Stomach (tissue), 9 donors: ENCODE data around the gene PPP2CA. TPM values are rescaled to one million over a fixed set of nuclear protein-coding genes. Genes with fewer than 3 reads are reported as not detected.
"Not testable (repeated sequence)": the region's sequence is repeated elsewhere in the genome, so short reads cannot be mapped to it uniquely, and the experiment has no call there.

Experiments
- DNase-seq, 2 donors: peaks; one replicate each; pipeline versions ENCODE4 v3.0.0 to v3.0.0-alpha.2; 2013 to 2019
- H3K27ac ChIP-seq, 5 donors: fragments of 200-600 bp in 4 of 5; sonication (generic) in 4 of 5; one replicate each; pipeline ENCODE4 v1.5.1; 2013 to 2019; ENCODE audit warnings: mild to moderate bottlenecking in 1 of 5, moderate library complexity in 1 of 5
- H3K27me3 ChIP-seq, 3 donors: fragments of 200-600 bp; sonication (generic); one replicate each; pipeline ENCODE4 v1.5.1; 2017 to 2019; ENCODE audit warnings: mixed run types in 1 of 3
- H3K36me3 ChIP-seq, 4 donors: fragments of 200-600 bp; sonication (generic); 1 replicate in 3 of 4; 2 replicates in 1 of 4; pipeline ENCODE4 v1.5.1; 2016 to 2019
- H3K4me1 ChIP-seq, 4 donors: fragments of 200-600 bp; sonication (generic); one replicate each; pipeline ENCODE4 v1.5.1; 2016 to 2019
- H3K4me3 ChIP-seq, 4 donors: fragments of 200-600 bp; sonication (generic) in 3 of 4; one replicate each; pipeline ENCODE4 v1.5.1; 2016 to 2019; ENCODE audit warnings: mild to moderate bottlenecking in 1 of 4
- H3K9me3 ChIP-seq, 4 donors: fragments of 200-600 bp; sonication (generic); one replicate each; pipeline ENCODE4 v1.5.1; 2016 to 2019
- EP300 ChIP-seq: sonication (generic); formaldehyde crosslinking; IDR thresholded peaks from one replicate; pipeline ENCODE4 v1.6.1; 2017; ENCODE audit warnings: antibody characterized with exemption
- POLR2A ChIP-seq, 4 donors: fragments of 450-650 bp; IDR thresholded peaks; one replicate each; pipeline ENCODE4 v1.6.1; 2016; ENCODE audit warnings: antibody characterized with exemption in 4 of 4, control low read depth in 2 of 4, mild to moderate bottlenecking in 1 of 4, moderate library complexity in 1 of 4
- POLR2AphosphoS5 ChIP-seq, 3 donors: sonication (generic); formaldehyde crosslinking; IDR thresholded peaks; one replicate each; pipeline ENCODE4 v1.6.1; 2016; ENCODE audit warnings: antibody characterized with exemption in 3 of 3
- WGBS, 5 donors: extraction: QIAGEN DNeasy Blood & Tissue Kit in 3 of 5; methylation state at CpG; one replicate each; pipeline versions ENCODE4 v1.1.5 to v1.1.7; 2013 to 2018; 5-methylcytosine and 5-hydroxymethylcytosine counted together
- intact Hi-C: fragments of 100-400 bp; cut with DNase I; formaldehyde crosslinking; loops from one replicate; pipeline ENCODE4 v1.15.1; 2023; ENCODE audit warnings: low total_unique reads
- polyA plus RNA-seq, 3 donors: library from polyadenylated mRNA; stranded (reverse); fragments of 200-250 nt; gene quantifications; one replicate each; pipeline ENCODE4 v1.2.3, GENCODE V29; 2013
- total RNA-seq, 5 donors: library from RNA; depleted of rRNA; stranded (reverse); fragments of >200 nt; gene quantifications; one replicate each; pipeline versions ENCODE4 v1.1.0 to v1.2.3, GENCODE V29; 2014 to 2016
- TF ChIP-seq, protein P1 (sequence below), 7 experiments: fragments of 450-650 bp in 4 of 7; fragments of 200-600 bp in 3 of 7; sonication (generic) in 3 of 7; IDR thresholded peaks; one replicate each; pipeline ENCODE4 v1.5.1; 2016 to 2019; ENCODE audit warnings: antibody characterized with exemption in 7 of 7, control low read depth in 2 of 7, mild to moderate bottlenecking in 1 of 7
- donor health status: healthy with polysubstance abuse.
- donor health status: Bipolar disorder and iron deficiency.
- donor health status: healthy.

PPP2CA gene
- total and polyA plus RNA-seq, 8 donors = 29.4 to 108 (median 55.2) TPM

DNA sequence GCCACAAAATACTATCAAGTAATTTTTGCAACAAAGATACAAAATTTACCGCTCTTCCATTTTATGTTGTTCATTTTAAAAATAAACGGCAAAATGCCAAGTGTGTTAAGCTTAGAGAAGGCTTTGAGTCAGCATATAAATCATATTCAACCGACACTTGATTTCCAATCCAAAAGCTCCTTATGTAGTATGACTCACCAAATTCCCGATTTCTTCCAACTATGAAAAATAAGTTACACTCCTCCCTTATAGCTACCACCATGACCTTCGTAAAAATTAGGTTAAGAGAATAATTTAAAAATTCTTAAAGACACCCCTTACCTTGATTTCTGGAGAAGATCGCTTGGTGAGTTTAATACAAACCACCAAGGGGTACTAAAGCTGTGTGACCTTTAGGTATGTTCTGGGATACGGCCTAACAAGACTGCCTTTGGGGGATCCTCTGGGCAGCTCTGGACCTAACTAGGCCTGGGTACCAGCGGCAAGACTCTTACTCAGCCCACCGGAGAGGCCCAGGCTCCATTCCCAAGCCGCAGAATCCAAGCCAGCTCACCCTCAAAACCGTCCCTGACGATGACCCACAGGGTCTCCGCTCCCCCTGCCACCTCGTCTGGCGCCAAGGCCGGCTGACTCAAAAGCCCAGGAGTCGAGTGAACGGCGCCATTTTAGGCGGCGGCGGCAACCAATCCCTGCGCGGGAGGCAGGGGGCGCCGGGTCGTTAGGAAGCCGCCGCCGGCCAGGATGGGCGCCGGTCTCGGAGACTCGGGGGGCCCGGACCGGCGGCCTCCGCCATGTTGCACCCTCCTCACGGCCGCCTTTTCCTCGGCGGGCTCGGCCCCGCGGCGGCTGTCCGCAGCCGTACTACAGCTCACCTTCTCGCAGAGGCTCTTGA is 739 bp downstream of the PPP2CA start:
- Histone ChIP-seq H3K4me1 (peaks cover 44 to 57% (median 52%) of the 10 kb centered on the region in 4 donors), H3K27me3 (no peaks in the 10 kb centered on the region), H3K27ac (peak overlapping the region; percentile 99 to 100 (median 100)), H3K36me3 (peaks cover 0 to 12% (median 6%) of the 10 kb centered on the region in 4 donors), H3K9me3 (no peaks in the 10 kb centered on the region), H3K4me3 (peak overlapping the region; percentile 72 to 98 (median 82))
- TF ChIP-seq POLR2A (IDR thresholded peaks at IDR 0.05) (no peak), POLR2AphosphoS5 (IDR thresholded peaks at IDR 0.05) (no peak), EP300 (no peak)
- TF ChIP-seq, protein P1, sequence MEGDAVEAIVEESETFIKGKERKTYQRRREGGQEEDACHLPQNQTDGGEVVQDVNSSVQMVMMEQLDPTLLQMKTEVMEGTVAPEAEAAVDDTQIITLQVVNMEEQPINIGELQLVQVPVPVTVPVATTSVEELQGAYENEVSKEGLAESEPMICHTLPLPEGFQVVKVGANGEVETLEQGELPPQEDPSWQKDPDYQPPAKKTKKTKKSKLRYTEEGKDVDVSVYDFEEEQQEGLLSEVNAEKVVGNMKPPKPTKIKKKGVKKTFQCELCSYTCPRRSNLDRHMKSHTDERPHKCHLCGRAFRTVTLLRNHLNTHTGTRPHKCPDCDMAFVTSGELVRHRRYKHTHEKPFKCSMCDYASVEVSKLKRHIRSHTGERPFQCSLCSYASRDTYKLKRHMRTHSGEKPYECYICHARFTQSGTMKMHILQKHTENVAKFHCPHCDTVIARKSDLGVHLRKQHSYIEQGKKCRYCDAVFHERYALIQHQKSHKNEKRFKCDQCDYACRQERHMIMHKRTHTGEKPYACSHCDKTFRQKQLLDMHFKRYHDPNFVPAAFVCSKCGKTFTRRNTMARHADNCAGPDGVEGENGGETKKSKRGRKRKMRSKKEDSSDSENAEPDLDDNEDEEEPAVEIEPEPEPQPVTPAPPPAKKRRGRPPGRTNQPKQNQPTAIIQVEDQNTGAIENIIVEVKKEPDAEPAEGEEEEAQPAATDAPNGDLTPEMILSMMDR (IDR thresholded peaks at IDR 0.05) = no peak
- intact Hi-C loops = no loop called here
- DNase-seq = peak; percentile 57 to 93
- WGBS, 5 donors = 0 to 1% (median 1%) methylated on average over 10 to 49 of the region's 49 CpGs

DNA sequence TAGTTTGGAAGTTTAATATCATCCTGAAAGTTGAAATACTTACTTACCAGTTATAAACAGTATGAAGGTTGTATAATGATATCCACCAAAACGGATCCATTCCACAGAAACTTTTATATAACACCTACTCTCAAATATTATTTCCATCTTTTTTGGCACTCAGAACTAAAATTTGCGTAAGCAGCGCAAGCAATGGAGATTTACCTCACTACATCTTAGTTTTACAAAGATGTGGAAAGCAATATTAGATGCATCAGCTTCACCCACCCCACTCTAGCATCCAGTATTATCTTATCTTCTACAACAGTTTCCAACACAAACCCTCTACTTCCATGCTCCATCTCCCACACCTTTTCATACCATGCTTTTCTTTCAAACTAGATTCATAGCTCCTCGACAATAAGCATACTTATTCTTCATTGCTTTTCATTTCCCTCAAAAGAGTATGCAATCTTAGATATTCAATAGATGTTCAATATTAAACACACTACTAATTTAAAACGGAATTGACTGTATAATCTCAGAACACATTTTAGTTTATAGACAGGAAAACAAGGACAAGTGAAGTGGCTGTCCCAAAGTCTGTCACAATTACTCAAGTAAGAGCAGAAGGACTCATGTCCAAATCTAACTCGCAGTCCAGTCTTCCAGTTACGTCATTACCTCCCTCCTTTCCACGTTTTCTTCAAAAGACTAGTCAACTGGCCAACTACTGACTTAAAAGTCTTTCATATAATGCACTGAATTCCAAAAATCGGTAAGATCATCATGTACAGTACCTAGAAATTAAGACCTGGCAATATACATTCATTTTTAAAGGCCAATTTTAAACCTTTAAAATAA is 2.2 kb downstream of the PPP2CA start:
- Histone ChIP-seq H3K4me3 (peak overlapping the region; percentile 72 to 98 (median 82)), H3K27me3 (no peaks in the 10 kb centered on the region), H3K36me3 (peaks cover 0 to 12% (median 6%) of the 10 kb centered on the region in 4 donors), H3K9me3 (no peaks in the 10 kb centered on the region), H3K27ac (peak overlapping the region; percentile 31 to 100 (median 100)), H3K4me1 (peaks cover 58 to 72% (median 67%) of the 10 kb centered on the region in 4 donors)
- DNase-seq = peak in 1 of 2 donors; percentile 26
- 23 to 31% (median 27%) methylated on average over 9 of the region's 9 CpGs for WGBS, 5 donors
- TF ChIP-seq POLR2A (IDR thresholded peaks at IDR 0.05) = no peak
- TF ChIP-seq EP300 = no peak
- TF ChIP-seq, protein P1 (IDR thresholded peaks at IDR 0.05) = no peak
- TF ChIP-seq POLR2AphosphoS5 (IDR thresholded peaks at IDR 0.05) = no peak
- intact Hi-C loops = no loop called here

DNA sequence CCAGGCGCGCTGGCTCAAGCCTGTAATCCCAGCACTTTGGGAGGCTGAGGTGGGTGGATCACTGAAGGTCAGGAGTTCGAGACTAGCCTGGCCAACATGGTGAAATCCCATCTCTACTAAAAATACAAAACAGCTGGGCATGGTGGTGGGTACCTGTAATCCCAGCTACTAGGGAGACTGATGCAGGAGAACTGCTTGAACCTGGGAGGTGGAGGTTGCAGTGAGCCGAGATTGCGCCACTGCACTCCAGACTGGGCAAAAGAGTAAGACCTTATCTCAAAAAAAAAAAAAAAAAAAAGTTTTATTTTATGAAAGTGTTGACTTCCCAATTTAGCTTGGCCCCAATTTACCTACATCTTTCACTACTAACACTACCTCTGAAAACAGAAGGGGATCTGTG is 4.2 kb downstream of the PPP2CA start:
- WGBS, 5 donors = 68 to 85% (median 75%) methylated on average over 5 of the region's 5 CpGs
- H3K9me3 ChIP-seq, intact Hi-C loops, H3K27me3 ChIP-seq, DNase-seq: not testable (repeated sequence)
- Histone ChIP-seq H3K36me3 (peaks cover 0 to 12% (median 6%) of the 10 kb centered on the region in 4 donors), H3K27ac (peak overlapping the region in 2 of 5 donors; percentile 31 to 100), H3K4me1 (peaks cover 53 to 82% (median 74%) of the 10 kb centered on the region in 4 donors), H3K4me3 (peak overlapping the region in 1 of 4 donors; percentile 72)

DNA sequence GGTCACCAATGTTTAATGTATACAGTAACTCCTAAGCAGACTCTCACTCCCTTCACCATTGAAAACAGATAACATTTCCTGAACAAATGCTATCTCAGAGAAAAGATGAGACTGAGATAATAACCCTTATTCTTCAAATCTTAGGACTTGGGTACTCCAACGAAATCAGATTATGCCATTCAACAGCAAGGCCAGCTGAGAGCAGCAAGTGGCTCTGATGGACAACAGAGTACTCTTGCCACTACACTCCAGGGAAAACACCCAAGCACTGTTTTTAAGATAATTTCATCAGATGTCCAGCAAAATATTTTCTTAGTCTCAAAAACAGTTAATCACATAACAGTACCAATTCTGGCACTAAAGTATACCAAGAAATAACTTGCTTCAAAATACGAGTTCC is 10.1 kb downstream of the PPP2CA start:
- no peak overlapping the region for H3K4me3 ChIP-seq
- no peaks in the 10 kb centered on the region for H3K27me3 ChIP-seq
- H3K4me1 ChIP-seq = peaks cover 21 to 97% (median 63%) of the 10 kb centered on the region in 4 donors
- H3K27ac ChIP-seq = no peak overlapping the region
- TF ChIP-seq EP300 = no peak
- no peak for TF ChIP-seq POLR2A (IDR thresholded peaks at IDR 0.05)
- TF ChIP-seq POLR2AphosphoS5 (IDR thresholded peaks at IDR 0.05) = no peak
- TF ChIP-seq, protein P1 (IDR thresholded peaks at IDR 0.05) = no peak
- 59 to 75% (median 67%) methylated on average over 2 of the region's 2 CpGs for WGBS, 5 donors
- intact Hi-C loops = no loop called here
- peaks cover 0 to 5% (median 2%) of the 10 kb centered on the region in 4 donors for H3K36me3 ChIP-seq
- no peak for DNase-seq
- H3K9me3 ChIP-seq = no peaks in the 10 kb centered on the region

DNA sequence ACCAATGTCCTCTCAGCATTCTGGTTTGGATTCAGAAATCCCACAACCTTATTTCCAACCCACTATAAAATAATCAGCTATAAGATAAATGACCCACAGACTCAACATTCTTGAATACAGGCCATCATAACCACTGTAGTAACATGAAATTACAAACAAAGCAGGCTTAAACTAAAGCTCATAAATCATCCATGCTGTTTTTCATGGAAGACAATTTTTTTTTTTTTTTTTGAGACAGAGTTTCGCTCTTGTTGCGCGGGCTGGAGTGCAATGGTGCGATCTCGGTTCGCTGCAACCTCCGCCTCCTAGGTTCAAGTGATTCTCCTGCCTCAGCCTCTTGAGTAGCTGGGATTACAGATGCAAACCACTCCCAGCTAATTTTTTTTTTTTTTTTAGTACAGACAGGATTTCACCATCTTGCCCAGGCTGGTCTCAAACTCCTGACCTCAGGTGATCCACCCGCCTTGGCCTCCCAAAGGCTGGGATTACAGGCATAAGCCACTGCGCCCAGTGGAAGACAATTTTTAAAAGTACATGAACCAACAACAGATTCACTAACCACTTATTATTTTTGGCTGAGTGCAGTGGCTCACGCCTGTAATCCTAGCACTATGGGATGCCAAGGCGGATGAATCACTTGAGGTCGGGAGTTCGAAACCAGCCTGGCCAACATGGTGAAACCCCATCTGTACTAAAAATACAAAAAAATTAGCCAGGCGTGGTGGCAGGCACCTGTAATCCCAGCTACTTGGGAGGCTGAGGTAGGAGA is 14.4 kb downstream of the PPP2CA start:
- WGBS, 5 donors = 68 to 96% (median 85%) methylated on average over 14 of the region's 14 CpGs
- peak in 1 of 2 donors; percentile 23 for DNase-seq
- peaks cover 31 to 97% (median 66%) of the 10 kb centered on the region in 4 donors for H3K4me1 ChIP-seq
- H3K27ac ChIP-seq, intact Hi-C loops, H3K4me3 ChIP-seq, H3K9me3 ChIP-seq, H3K36me3 ChIP-seq, H3K27me3 ChIP-seq: not testable (repeated sequence)
